Cardiac fibroblast (primary cell): Measurements from ENCODE around the gene RHOT2.
A peak's percentile ranks its signal among the peaks of the same experiment; 100 is the strongest.

Experiments
- DNase-seq, 2 donors: peaks; one replicate each; pipeline versions ENCODE4 v3.0.0 to v3.0.0-alpha.2; 2010; ENCODE audit warnings: low read depth in 2 of 2
- H3K4me3 ChIP-seq, 2 donors: replicated peaks in 1 of 2; 1 replicate in 1 of 2; 2 replicates in 1 of 2; pipeline ENCODE4 v1.5.1; 2011; ENCODE audit warnings: low read depth in 2 of 2, low read length in 2 of 2, mild to moderate bottlenecking in 2 of 2, moderate library complexity in 1 of 2
- TF ChIP-seq, protein P1 (sequence below): IDR thresholded peaks from one replicate; pipeline ENCODE4 v1.5.1; 2011; ENCODE audit warnings: low read depth, mild to moderate bottlenecking, low read length, inconsistent platforms

Gene RHOT2

DNA sequence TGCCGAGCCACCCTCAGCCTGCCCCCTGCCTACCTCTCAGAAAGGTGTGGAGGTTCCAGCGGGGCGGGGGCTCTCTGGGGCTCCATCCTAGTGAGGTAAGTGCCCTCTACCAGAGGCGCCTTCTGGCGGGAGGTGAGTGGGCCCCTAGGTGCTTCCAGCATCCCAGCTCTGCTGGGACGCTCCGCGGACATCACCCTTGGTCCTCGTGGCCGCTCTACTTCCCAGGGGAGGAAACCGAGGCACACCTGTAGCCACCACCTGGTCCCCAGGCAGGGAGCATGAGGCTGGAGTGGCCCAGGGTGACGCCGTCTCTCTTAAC lies 24.9 kb upstream of the RHOT2 start:
- DNase-seq = no peak
- TF ChIP-seq, protein P1, sequence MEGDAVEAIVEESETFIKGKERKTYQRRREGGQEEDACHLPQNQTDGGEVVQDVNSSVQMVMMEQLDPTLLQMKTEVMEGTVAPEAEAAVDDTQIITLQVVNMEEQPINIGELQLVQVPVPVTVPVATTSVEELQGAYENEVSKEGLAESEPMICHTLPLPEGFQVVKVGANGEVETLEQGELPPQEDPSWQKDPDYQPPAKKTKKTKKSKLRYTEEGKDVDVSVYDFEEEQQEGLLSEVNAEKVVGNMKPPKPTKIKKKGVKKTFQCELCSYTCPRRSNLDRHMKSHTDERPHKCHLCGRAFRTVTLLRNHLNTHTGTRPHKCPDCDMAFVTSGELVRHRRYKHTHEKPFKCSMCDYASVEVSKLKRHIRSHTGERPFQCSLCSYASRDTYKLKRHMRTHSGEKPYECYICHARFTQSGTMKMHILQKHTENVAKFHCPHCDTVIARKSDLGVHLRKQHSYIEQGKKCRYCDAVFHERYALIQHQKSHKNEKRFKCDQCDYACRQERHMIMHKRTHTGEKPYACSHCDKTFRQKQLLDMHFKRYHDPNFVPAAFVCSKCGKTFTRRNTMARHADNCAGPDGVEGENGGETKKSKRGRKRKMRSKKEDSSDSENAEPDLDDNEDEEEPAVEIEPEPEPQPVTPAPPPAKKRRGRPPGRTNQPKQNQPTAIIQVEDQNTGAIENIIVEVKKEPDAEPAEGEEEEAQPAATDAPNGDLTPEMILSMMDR = no peak
- H3K4me3 ChIP-seq = peak overlapping the region; percentile 55 to 63

DNA sequence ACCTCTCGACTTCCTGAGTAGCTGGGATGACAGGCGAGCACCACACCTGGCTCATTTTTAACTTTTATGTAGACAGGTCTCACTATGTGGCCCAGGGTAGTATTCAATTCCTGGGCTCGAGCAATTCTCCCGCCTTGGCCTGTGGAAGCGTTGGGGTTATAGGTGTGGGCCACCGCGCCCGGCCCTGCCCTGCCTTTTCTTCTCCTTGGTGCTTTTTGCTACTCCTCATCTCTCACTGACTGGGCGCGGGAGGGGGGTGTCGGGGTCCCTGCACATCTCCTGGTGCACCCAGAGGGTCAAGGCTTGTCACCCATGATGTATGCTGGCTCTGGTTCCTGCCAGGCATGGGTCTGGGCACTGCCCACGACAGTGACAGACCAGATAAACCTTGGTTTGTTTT lies 23.4 kb upstream of the RHOT2 start:
- no peak for DNase-seq
- no peak overlapping the region for H3K4me3 ChIP-seq
- TF ChIP-seq, protein P1 = no peak

DNA sequence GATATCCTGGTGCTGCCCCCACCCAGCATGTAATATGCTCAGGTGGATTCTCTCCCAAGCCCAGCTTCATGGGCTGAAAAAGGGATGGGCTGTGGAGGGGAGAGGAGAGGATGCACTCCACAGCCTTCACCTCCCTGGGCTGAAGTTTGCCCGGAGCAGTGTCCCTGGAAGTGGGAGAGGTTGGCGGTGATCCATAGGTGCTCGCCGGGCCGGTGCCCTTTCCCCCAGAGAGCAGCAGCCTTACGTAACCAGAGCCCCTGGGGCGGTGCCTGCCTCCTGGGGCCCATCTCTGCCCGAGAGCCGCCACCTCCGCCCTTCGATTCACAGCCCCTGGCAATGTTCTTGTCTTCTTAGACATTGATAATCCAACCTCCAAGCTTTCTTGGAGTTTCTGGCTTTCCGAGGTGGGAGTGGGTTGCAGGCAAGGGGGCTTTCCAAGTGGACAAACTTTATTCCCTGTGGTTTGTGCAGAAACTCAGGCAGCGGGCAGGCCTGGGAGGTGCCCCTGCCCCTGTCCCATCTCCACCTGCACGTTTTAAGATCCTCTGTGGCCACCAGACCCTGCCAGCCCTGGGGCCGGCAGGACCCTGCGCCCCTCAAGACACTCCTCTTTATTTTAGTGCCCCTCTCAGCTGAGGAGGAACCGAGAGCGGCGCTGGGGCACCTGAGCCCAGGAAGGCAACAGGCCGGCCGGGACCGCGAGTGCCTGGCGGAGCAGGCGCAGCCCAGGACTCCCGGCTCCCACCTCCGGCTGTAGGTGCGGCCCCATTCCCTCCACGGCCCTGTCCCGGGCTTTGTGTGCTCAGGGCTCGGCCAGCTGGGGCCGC lies 21.9 kb upstream of the RHOT2 start:
- TF ChIP-seq, protein P1 = no peak
- H3K4me3 ChIP-seq = no peak overlapping the region
- DNase-seq = no peak

DNA sequence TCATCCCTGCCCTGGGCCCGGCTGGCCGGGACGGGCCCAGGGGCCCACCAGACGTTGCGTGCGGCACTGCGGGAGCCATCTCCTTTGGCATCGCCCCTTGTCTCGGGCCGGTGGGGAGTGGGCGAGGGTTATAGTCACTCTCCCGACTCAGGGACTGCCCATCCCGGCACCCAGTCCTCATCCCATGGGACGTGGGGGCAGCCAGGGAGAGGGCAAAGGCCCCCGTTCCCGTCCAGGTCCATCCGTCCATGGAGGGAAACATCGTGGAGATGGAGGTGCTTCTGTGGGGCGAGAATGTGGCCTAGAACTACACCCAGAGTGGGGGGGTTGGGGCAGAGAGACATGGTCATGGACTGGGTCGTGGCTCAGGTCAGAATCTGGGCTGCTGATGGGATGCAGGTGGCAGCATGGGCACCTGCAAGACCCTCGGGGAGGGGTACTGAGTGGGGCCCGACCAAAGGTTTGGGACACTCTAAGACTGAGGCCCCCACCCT lies 21.2 kb upstream of the RHOT2 start:
- no peak overlapping the region for H3K4me3 ChIP-seq
- TF ChIP-seq, protein P1 = no peak
- DNase-seq = no peak

DNA sequence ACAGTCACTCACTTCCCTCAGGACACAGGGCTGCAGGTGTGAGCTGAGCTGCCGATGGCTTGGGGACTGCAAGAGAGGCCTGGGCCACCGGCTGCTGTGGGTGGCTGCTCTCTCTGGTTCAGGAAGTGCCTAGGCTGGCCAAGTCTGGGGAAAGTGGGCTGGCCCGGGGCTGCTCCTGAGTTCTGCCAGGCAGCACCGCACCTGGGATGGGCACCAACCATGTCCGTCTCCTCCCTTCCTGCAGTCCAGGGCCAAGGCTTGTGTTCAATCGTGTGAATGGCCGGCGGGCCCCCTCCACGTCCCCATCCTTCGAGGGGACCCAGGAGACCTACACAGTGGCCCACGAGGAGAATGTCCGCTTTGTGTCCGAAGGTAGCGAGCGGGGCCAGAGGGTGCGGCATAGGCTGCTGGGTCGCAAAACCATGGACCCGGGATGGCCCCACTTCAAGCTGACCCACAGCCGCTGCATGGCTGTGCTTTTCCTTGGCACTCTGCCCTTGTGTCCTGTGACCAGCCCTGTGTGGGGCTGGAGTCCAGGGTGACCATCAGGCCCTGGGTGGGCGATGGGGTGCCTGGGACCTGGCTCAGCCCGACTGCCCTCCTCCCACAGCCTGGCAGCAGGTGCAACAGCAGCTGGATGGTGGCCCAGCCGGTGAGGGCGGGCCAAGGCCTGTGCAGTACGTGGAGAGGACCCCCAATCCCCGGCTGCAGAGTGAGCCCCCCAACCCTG lies 20.6 kb upstream of the RHOT2 start:
- TF ChIP-seq, protein P1 = no peak
- no peak overlapping the region for H3K4me3 ChIP-seq
- DNase-seq = no peak

DNA sequence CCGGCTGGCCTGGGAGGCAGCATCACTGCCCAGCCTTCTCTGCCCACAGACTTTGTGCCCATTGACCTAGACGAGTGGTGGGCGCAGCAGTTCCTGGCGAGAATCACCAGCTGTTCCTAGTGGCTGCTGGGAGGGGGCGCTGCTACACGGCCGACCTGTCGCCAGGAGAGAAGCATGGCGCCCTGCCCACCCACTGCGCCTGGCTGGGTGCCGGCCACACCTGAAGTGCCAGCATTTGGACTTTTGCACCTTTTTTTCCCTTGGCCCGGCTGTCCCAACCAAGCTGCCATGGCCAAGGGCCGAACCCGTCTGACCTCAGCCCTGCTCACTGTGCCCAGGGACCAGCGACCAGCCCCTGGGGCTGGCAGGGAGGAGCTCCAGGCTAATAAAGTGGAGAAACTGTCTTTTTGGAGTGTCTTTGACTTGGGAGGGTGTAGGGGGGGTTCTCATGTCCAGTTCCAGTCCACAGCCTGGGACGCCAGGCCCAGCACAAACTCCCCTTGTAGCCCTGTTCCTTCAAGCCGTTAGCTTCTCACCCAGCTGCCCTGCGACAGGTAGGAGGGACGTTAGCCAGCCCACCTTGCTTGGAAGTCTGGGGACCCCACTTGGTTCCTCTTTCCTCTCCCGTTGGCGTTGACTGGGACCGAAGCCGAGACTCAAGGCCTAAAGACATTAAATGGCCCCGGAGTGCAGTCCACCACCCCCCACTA lies 19.7 kb upstream of the RHOT2 start:
- H3K4me3 ChIP-seq = peak overlapping the region; percentile 52 to 68
- TF ChIP-seq, protein P1 = peak; percentile 41
- peak; percentile 21 to 31 for DNase-seq
